GM12878 (cell line): ENCODE measurements around the gene TRANK1. TPM values are rescaled to one million over a fixed set of nuclear protein-coding genes. Genes with fewer than 3 reads are reported as not detected.

Source experiments
- CBFB ChIP-seq: IDR thresholded peaks from 2 replicates; pipeline ENCODE4 v1.6.1; 2016; ENCODE audit warnings: antibody characterized with exemption, low read depth
- CHD1 ChIP-seq: IDR thresholded peaks from 2 replicates; pipeline ENCODE4 v1.6.1; 2012; ENCODE audit warnings: low read depth, low read length, improper control_type of control experiment
- DPF2 ChIP-seq: fragments of 450-650 bp; IDR thresholded peaks from 2 replicates; pipeline ENCODE4 v1.6.1; 2017; ENCODE audit warnings: mild to moderate bottlenecking
- GABPA ChIP-seq: IDR thresholded peaks from 2 replicates; pipeline ENCODE4 v1.6.1; 2014; ENCODE audit warnings: antibody characterized with exemption, low read depth, mild to moderate bottlenecking, inconsistent platforms
- IKZF1 ChIP-seq: fragments of 450-650 bp; conservative IDR thresholded peaks from 2 replicates; pipeline ENCODE4 v1.6.1; 2017; ENCODE audit warnings: antibody characterized with exemption, mild to moderate bottlenecking
- IKZF2 ChIP-seq, 2 experiments: fragments of 450-650 bp; IDR thresholded peaks; 2 replicates each; pipeline ENCODE4 v1.6.1; 2017; ENCODE audit warnings: mild to moderate bottlenecking in 2 of 2, moderate library complexity in 2 of 2
- JUNB ChIP-seq: IDR thresholded peaks from 2 replicates; pipeline ENCODE4 v1.6.1; 2016; ENCODE audit warnings: antibody characterized with exemption, mild to moderate bottlenecking
- MEF2A ChIP-seq: IDR thresholded peaks from 2 replicates; pipeline ENCODE4 v1.6.1; 2011; ENCODE audit warnings: low read depth, mild to moderate bottlenecking, low read length, moderate library complexity; ENCODE audit not compliant: insufficient read depth
- MTA2 ChIP-seq: fragments of 450-650 bp; IDR thresholded peaks from 2 replicates; pipeline ENCODE4 v1.6.1; 2016; ENCODE audit warnings: low read depth, mild to moderate bottlenecking, moderate library complexity
- MTA3 ChIP-seq: IDR thresholded peaks from 2 replicates; pipeline ENCODE4 v1.6.1; 2012; ENCODE audit warnings: low read length, inconsistent platforms, borderline replicate concordance
- NFXL1 ChIP-seq: fragments of 450-650 bp; IDR thresholded peaks from 2 replicates; pipeline ENCODE4 v1.6.1; 2017; ENCODE audit warnings: antibody characterized with exemption, mild to moderate bottlenecking, borderline replicate concordance
- NFYA ChIP-seq: IDR thresholded peaks from 2 replicates; pipeline ENCODE4 v1.6.1; 2011; ENCODE audit warnings: low read depth, mild to moderate bottlenecking, low read length, improper control_type of control experiment, borderline replicate concordance
- NFYB ChIP-seq: IDR thresholded peaks from 2 replicates; pipeline ENCODE4 v1.6.1; 2011; ENCODE audit warnings: low read depth, mild to moderate bottlenecking, low read length, improper control_type of control experiment, moderate library complexity; ENCODE audit not compliant: insufficient read depth
- PAX5 ChIP-seq: IDR thresholded peaks from 2 replicates; pipeline ENCODE4 v1.6.1; 2011; ENCODE audit warnings: low read depth, low read length, borderline replicate concordance
- POLR2A ChIP-seq: IDR thresholded peaks from 2 replicates; pipeline ENCODE4 v1.6.1; 2011; ENCODE audit warnings: low read depth, mild to moderate bottlenecking, low read length
- POLR2AphosphoS2 ChIP-seq: IDR thresholded peaks from 2 replicates; pipeline ENCODE4 v1.6.1; 2011; ENCODE audit warnings: low read depth, mild to moderate bottlenecking, low read length, improper control_type of control experiment, moderate library complexity
- PRDM15 ChIP-seq: fragments of 450-650 bp; formaldehyde crosslinking; IDR thresholded peaks from 2 replicates; pipeline ENCODE4 v1.4.0; 2020; ENCODE audit warnings: mild to moderate bottlenecking, moderate library complexity
- SPI1 ChIP-seq: IDR thresholded peaks from 2 replicates; pipeline ENCODE4 v1.6.1; 2011; ENCODE audit warnings: low read depth, mild to moderate bottlenecking, low read length, moderate library complexity, borderline replicate concordance; ENCODE audit not compliant: insufficient read depth
- SREBF2 ChIP-seq: IDR thresholded peaks from 2 replicates; pipeline ENCODE4 v1.6.1; 2012; ENCODE audit warnings: mild to moderate bottlenecking, low read length
- USF1 ChIP-seq: IDR thresholded peaks from 2 replicates; pipeline ENCODE4 v1.6.1; 2011; ENCODE audit warnings: borderline replicate concordance, low read depth, mild to moderate bottlenecking, moderate library complexity, mixed read lengths, low read length; ENCODE audit not compliant: insufficient read depth; ENCODE audit errors: extremely low read length
- ZNF207 ChIP-seq: fragments of 450-650 bp; IDR thresholded peaks from 2 replicates; pipeline ENCODE4 v1.6.1; 2014; ENCODE audit warnings: antibody characterized with exemption, mild to moderate bottlenecking, borderline replicate concordance
- polyA plus RNA-seq, 11 experiments: library from polyadenylated mRNA; depleted of rRNA in 4 of 11; unstranded in 6 of 11; stranded (reverse) in 5 of 11; fragments of >200 nt; fragmentation: Nextera tagmentation in 4 of 11; fragmentation: Illumina TruSeq in 1 of 11; extraction: Ambion mirVana in 4 of 11; extraction: Trizol in 1 of 11; gene quantifications; 1 replicate in 1 of 11; 2 replicates in 10 of 11; pipeline versions ENCODE4 v1.2.1 to v1.2.3, GENCODE V29; 2011 to 2016; ENCODE audit warnings: inconsistent platforms in 2 of 11, missing spikeins in 2 of 11, low read depth in 1 of 11
- total RNA-seq, 4 experiments: library from RNA; depleted of rRNA in 3 of 4; stranded (reverse); fragments of >200 nt in 3 of 4; fragmentation: Illumina TruSeq in 1 of 4; extraction: Trizol in 1 of 4; gene quantifications; 2 replicates each; pipeline versions ENCODE4 v1.2.1 to v1.2.3, GENCODE V29; 2013 to 2021
- TF ChIP-seq, protein P1 (sequence below): fragments of 150-350 bp; IDR thresholded peaks from 2 replicates; pipeline ENCODE4 v1.6.1; 2014; ENCODE audit warnings: mild to moderate bottlenecking, low read depth, low read length
- TF ChIP-seq, protein P2 (sequence below): fragments of 450-650 bp; IDR thresholded peaks from 2 replicates; pipeline ENCODE4 v1.6.1; 2016; ENCODE audit warnings: mild to moderate bottlenecking

TRANK1 gene
- total and polyA plus RNA-seq, 10 of the 15 experiments (the other 5 are each of a cell fraction or from before 2014, with no cell fraction given) = 0.46 to 8.8 (median 1.1) TPM

DNA sequence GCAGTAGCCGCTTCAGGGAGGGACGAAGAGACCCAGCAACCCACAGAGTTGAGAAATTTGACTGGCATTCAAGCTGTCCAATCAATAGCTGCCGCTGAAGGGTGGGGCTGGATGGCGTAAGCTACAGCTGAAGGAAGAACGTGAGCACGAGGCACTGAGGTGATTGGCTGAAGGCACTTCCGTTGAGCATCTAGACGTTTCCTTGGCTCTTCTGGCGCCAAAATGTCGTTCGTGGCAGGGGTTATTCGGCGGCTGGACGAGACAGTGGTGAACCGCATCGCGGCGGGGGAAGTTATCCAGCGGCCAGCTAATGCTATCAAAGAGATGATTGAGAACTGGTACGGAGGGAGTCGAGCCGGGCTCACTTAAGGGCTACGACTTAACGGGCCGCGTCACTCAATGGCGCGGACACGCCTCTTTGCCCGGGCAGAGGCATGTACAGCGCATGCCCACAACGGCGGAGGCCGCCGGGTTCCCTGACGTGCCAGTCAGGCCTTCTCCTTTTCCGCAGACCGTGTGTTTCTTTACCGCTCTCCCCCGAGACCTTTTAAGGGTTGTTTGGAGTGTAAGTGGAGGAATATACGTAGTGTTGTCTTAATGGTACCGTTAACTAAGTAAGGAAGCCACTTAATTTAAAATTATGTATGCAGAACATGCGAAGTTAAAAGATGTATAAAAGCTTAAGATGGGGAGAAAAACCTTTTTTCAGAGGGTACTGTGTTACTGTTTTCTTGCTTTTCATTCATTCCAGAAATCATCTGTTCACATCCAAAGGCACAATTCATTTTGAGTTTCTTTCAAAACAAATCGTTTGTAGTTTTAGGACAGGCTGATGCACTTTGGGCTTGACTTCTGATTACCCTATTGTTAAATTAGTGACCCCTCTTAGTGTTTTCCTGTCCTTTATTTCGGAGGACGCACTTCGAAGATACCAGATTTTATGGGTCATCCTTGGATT is 48.8 kb upstream of the TRANK1 start, which contains the start of gene MLH1 (continued):
- TF ChIP-seq USF1 (peak; percentile 50), PRDM15 (no peak), POLR2AphosphoS2 (peak; percentile 43; the same call in 1 of the 2 replicates), NFXL1 (no peak), PAX5 (peak; percentile 55; the same call in 1 of the 2 replicates), IKZF1 (peak; percentile 77; the same call in 1 of the 2 replicates), POLR2A (peak; percentile 85), GABPA (peak; percentile 88), JUNB (no peak), DPF2 (peak; percentile 96), MTA2 (0 out of 2 replicates have a peak, but pooled peaks have one; percentile 32), NFYA (peak; percentile 57; the same call in 1 of the 2 replicates), CBFB (peak; percentile 36), NFYB (peak; percentile 96), SREBF2 (no peak), MEF2A (no peak), CHD1 (no peak), ZNF207 (peak; percentile 86; the same call in 1 of the 2 replicates), IKZF2 (IDR thresholded peaks at IDR 0.05) (no peak; a peak in 1 of 4 replicates), MTA3 (0 out of 2 replicates have a peak, but pooled peaks have one; percentile 56), SPI1 (no peak; the same call in 1 of the 2 replicates)
- TF ChIP-seq, protein P1, sequence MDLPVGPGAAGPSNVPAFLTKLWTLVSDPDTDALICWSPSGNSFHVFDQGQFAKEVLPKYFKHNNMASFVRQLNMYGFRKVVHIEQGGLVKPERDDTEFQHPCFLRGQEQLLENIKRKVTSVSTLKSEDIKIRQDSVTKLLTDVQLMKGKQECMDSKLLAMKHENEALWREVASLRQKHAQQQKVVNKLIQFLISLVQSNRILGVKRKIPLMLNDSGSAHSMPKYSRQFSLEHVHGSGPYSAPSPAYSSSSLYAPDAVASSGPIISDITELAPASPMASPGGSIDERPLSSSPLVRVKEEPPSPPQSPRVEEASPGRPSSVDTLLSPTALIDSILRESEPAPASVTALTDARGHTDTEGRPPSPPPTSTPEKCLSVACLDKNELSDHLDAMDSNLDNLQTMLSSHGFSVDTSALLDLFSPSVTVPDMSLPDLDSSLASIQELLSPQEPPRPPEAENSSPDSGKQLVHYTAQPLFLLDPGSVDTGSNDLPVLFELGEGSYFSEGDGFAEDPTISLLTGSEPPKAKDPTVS = peak; percentile 46; the same call in 1 of the 2 replicates
- TF ChIP-seq, protein P2, sequence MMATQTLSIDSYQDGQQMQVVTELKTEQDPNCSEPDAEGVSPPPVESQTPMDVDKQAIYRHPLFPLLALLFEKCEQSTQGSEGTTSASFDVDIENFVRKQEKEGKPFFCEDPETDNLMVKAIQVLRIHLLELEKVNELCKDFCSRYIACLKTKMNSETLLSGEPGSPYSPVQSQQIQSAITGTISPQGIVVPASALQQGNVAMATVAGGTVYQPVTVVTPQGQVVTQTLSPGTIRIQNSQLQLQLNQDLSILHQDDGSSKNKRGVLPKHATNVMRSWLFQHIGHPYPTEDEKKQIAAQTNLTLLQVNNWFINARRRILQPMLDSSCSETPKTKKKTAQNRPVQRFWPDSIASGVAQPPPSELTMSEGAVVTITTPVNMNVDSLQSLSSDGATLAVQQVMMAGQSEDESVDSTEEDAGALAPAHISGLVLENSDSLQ = peak; percentile 100
